Epithelial cell of esophagus (primary cell): Measurements from ENCODE around the gene BEX2.

Experiments used
- DNase-seq: peaks from one replicate; pipeline ENCODE4 v3.0.0; 2010; ENCODE audit warnings: low read depth
- H3K4me3 ChIP-seq: 2 replicates; pipeline ENCODE4 v1.5.1; 2011; ENCODE audit warnings: mild to moderate bottlenecking, low read length, control low read depth
- TF ChIP-seq, protein P1 (sequence below): IDR thresholded peaks from 2 replicates; pipeline ENCODE4 v1.5.1; 2011; ENCODE audit warnings: low read depth, mild to moderate bottlenecking, low read length, control low read depth, inconsistent platforms; ENCODE audit not compliant: insufficient read depth; ENCODE audit errors: missing control alignments

Gene BEX2

DNA sequence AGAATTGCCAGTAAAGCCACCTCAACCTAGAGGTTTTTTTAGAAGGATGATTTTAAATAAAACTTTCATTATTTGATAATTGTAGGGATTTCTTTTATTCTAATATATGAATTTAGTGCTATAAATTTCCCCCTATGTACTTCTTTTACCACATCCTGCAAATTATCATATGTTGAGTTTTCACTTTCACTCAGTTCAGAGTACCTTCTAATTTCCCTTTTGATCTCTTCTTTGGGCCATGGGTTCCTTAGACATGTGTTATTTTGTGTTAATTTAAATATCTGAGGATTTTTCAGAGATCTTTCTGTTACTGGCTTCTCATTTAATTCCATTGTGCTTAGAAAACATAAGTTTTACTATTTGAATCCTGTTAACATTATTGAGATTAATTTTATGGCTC lies 6.1 kb downstream of the BEX2 start:
- DNase-seq, result no peak
- TF ChIP-seq, protein P1, sequence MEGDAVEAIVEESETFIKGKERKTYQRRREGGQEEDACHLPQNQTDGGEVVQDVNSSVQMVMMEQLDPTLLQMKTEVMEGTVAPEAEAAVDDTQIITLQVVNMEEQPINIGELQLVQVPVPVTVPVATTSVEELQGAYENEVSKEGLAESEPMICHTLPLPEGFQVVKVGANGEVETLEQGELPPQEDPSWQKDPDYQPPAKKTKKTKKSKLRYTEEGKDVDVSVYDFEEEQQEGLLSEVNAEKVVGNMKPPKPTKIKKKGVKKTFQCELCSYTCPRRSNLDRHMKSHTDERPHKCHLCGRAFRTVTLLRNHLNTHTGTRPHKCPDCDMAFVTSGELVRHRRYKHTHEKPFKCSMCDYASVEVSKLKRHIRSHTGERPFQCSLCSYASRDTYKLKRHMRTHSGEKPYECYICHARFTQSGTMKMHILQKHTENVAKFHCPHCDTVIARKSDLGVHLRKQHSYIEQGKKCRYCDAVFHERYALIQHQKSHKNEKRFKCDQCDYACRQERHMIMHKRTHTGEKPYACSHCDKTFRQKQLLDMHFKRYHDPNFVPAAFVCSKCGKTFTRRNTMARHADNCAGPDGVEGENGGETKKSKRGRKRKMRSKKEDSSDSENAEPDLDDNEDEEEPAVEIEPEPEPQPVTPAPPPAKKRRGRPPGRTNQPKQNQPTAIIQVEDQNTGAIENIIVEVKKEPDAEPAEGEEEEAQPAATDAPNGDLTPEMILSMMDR, result no peak
- H3K4me3 ChIP-seq, result no peak overlapping the region

DNA sequence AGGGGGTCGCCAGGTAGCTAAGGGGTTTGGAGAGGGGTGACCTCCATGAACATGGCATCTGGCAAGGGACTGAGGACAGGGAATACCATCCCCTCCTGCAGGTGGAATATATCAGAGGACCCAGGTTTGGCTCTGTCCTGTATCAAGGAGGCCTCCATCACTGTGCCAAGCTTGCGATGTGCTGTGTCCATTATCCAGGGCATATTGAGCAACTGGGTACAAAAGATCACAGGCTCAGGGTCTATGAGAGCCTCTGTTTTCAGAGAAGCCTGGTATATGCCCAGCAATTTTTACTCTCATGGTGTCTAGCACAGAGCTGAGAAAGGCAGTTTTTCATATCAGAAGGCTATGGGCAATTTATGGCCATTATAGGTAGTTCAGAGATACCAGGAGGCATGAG lies 17.7 kb downstream of the BEX2 start:
- no peak overlapping the region for H3K4me3 ChIP-seq

DNA sequence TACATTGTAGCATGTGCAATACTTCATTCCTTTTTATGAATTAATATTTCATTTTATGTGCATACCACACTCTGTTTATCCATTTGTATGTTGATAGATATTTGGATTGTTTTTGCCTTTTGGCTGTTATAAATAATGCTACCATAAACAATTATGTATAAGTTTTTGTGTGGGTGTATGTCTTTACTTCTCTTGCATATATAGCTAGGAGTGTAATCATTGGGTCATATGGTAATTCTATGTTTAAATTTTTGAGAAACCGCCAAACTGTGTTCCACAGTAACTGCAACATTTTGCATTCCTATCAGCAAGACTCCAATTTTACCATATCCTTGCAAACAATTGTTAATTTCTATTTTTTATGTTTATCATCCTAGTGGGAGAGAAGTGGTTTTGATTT lies 31.2 kb downstream of the BEX2 start:
- H3K4me3 ChIP-seq, result no peak overlapping the region
- TF ChIP-seq, protein P1, result no peak

More for the DNA sequence above, 17.7 kb downstream of the BEX2 start:
- TF ChIP-seq, protein P1, result no peak
- no peak for DNase-seq

DNA sequence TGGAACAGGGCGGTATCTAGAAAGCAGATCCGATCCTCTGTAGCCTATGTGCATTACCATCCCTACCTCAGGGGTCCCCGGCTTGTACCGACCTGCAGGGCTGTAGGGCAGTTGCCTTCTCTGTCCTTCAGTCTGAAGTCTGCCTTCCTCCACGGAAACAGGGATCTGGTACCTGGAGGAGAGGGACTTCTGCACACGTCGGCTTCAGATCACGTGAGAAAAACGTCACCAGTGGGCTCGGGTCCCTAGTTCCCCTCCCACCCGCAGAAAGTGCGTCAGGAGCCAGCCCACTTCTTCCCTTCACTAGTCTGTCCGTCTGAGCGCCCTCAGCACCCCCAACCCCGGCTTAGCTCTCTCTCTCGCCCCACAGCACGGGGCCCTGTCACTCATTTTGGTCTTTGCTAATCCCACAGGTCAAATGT lies 34.2 kb downstream of the BEX2 start, which contains the start of gene TCEAL5:
TCEAL5 (minus strand) TSS at position 170 of the 422 bp plus-strand sequence. CDS start 2,187 bp downstream, outside the sequence.
- TF ChIP-seq, protein P1, result no peak
- DNase-seq, result no peak
- H3K4me3 ChIP-seq, result no peak within 1 kb of the TSS

More for the DNA sequence above, 31.2 kb downstream of the BEX2 start:
- no peak for DNase-seq

DNA sequence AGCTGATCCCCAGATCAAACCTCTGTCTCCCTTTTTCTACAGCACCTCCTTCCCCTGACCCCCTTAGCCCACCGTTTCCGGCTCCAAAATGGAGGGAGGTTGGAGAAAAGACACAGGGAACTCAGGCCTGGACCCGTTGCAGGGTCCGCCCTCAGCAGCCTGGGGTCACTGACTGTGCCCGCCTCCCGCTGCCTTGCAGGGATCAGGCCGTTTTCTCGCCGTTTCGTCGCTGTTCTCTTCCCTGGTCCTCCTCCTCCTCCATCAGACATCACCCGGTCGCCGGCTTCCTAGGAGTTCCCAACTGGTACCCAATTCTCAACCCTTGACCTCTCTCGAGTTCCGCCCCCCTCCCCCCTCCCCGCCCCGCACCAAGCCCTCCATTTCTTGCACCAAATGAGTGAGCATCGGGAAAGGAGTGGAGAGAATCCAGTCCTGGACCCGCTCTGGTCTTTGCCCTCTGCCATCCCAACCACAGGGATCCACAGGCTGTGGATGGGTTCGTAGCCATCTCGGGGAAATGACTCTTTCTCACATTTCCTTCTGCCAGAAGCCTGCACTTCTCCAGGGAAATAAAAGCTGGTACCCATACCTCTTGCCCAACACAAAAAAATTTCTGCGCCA lies 34.7 kb downstream of the BEX2 start:
- TF ChIP-seq, protein P1, result no peak
- DNase-seq, result no peak
- H3K4me3 ChIP-seq, result no peak overlapping the region

- no peak overlapping the region for H3K4me3 ChIP-seq
- DNase-seq, result no peak
- TF ChIP-seq, protein P1, result no peak
Observed at GRCh38 chrX:103274284-103274683, 36.5 kb downstream of the BEX2 start.
